DMS53 treated with DMSO at 0.1 percent for 48 hours (cell line): ENCODE results near the gene GGACT.
"Not testable (repeated sequence)": the region's sequence is repeated elsewhere in the genome, so short reads cannot be mapped to it uniquely, and the experiment has no call there.

ENCODE experiments used
- DNase-seq: peaks from one replicate; lab custom pipeline; 2025; ENCODE audit not compliant: unreplicated experiment; lab: John Stamatoyannopoulos, UW

GGACT gene

DNA sequence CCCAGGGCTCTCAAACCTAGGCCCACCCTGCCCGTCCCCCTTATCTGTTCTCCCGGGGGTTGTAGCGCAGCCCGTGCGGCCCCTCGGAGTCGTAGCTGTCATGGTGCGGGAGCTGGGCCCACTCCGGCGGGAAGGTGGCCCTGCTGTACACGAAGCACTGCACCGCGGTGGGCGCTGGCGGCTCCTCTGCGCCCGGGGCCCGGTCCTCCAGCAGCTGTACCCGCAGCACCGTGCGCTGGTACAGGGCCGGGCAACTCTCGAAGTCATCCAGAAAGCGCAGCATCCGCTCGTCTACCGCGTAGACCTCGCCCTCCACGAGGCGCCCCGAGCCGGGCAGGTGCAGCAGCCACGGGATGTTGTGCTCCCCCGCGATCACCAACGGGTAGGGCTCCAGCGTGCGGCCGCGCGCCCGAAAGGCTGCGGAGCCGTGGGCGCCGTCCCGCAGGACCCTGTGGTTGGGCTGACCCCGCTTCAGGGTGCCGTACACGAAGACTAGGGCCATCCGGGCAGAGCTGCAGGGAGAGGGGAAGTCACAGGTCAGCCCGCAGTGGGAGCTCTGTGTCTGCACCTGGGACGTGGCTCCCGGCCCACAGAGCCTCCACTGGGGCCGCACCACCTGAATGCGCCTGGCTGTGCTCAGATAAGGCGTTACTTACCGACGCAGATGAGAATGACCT lies 56.4 kb downstream of the GGACT start:
- DNase-seq = no peak

DNA sequence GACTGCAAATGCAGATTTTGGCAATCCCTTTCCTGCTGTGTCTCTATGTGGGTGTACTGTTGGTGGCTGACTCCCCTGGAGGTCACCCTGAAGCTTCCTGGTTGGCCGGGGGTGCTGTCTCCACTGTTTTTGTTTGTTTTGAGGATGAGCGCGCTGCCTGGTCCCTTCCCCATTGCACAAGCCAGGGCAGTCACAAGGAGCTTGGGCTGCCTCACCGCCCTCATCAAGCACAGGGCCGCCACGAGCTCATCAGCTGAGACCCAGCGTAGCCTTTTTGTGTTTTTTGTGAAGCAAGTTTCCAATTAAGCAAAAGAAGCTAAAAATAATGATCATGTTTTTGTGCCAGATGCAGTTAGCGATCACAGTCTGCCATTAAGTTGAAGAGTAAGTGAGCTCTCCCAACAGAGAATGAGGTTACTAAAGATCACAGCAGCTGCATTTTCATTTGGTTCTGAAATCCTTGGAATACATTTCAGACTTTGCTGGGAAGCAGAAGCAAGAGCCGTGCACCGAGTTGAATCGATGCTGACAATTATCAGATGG lies 57.8 kb downstream of the GGACT start:
- no peak for DNase-seq

DNA sequence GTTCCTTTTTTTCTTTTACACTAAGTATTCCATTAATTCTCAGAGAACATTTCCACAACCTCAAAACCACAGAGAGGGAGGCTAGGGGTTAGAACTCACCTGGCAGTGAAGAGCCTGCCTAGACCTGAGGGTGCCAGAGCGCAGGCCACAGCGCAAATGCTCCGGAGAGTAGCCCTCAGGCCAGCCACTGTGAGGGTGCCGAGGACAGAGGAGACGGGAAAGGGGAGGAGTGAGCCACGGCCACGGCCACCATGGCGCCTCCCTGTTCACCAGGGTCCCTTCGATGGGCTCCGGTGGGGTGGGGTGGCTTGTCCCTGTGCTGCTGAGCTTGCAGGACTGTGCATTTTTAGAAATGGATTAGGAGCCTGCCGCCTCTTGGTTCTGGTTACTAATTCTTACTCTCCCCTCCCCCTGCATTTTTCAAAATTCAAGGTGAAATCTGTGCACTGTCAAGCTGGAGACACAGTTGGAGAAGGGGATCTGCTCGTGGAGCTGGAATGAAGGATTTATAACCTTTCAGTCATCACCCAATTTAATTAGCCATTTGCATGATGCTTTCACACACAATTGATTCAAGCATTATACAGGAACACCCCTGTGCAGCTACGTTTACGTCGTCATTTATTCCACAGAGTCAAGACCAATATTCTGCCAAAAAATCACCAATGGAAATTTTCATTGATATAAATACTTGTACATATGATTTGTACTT lies 58.8 kb downstream of the GGACT start:
- DNase-seq = no peak

DNA sequence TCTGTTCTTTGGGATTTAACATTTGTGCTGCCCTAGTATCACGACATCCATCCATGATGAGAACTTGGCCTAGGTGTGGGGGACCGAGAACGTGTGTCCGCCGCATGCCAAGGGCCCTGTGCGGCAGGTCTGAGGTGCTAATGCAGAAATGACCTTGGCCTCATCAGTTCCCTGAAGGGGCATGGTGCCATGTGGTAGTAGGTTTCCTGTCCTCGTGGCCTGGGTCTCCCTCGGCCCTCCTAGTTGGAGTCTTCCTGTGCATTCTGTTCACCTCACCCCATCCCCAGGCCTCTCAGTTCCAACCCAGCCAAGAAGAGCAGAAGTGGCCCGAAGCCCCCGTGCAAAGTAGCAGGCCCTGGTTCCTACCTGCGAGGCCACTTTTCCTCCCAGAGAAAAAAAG lies 59.8 kb downstream of the GGACT start:
- DNase-seq = no peak

DNA sequence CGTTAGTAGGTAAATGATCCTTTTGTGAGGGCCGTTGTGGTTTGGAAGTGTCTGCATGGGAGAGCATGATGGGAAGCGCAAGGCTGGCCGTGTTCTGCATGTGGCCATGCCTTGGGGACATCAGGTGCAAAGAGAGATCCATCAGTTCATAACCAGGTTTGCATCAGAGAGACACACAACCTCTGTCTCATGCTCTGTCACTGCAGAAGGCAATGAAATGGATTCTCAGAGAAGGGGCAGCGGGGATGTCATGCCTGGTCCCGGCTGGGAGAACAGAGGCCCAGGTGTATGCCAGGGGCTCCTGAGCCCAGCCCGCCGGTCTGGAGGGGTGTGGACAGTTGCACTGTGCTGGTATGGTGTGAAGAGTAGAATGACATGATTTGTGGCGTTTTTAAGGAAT lies 60.2 kb downstream of the GGACT start:
- DNase-seq = no peak

DNA sequence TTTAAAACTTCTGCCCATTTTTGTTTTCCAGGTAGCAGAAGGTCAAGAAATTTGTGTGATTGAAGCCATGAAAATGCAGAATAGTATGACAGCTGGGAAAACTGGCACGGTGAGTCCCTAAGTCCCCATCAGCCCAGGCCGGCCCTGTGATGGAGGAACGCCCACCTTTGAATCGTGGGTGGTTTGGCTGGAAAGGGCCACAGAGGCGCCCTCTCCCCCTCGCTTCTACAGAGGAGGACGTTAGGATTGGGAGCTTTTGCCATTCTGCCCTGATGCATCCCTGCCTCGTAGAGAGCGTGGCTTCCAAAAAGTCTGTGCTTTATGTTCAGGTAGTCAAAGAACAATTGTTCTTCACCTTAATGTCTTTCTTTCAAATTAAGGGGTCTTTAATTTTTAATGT lies 60.9 kb downstream of the GGACT start:
- DNase-seq = no peak

DNA sequence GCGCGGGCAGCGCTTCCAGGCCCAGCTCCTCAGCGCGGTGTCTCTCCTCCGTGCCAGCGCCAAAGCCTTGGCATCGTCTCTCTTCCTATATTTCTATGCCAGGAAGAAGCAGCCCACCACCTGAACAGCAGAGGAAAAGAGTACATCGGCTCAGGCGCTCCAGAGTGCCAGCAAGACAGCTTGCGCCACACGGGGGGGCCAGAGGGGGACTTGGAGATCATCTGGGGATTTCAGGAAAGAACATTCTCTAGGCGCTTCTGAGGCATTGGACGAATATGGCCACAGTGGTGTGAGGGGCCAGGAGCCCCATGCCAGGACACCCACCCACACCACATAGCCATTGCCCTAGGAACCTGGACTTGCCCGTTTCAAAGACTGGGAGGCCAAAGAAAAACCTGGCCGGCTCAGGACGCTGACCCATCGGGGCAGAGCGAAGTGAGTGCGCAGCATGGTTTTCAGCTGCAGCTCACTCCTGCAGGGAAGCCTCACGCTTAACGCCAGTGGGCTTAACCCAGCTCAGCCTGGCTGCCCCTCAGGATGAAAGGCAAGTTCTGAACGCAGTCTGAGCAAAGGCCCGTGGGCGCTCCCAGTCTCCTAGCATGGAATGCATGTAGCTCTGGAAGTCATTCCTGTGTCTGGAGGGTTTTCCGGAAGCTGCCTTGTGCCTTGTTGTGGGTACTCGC lies 62.1 kb downstream of the GGACT start:
- no peak for DNase-seq

DNA sequence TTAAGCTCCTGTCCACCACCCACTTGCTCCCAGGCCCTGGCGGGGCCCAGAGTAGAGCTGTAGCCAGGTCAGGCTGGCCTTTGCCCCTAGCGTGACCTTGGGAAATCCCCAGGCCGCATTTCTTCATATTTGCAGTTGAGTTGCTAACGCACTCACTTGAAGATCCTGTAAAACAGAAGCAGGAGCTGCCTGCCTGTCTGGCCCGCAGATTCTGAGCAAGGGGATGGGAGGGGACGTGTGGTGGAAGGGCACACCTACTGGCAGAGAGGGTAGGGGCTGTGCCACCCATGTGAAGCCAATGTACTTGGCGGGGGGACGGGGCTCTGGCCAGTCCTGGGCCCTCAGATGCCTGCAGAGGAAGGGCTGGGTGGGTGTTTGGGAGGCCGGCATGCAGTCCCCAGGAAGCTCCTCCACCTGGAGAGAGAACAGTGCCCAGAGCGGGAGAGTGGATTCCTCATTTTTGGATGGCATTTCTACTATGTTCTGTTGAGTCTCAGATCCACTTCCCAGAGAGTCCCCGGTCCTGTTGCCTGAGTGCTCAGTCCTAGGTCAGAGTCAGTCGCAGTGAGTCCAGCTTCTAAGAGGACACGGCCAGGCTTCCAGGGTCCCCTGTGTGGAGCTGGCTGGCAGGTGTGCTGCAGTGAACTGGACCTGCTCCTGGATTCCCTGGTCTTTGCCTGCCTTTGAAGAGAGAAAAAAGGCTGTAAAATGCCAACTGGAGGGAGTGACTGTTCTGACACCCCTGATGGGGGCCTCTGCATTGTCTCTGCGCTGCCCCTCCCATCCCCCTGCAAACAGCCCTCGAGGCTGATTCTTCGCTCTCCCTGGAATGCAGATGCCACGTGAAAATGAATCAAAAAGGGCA lies 62.9 kb downstream of the GGACT start:
- DNase-seq = no peak

DNA sequence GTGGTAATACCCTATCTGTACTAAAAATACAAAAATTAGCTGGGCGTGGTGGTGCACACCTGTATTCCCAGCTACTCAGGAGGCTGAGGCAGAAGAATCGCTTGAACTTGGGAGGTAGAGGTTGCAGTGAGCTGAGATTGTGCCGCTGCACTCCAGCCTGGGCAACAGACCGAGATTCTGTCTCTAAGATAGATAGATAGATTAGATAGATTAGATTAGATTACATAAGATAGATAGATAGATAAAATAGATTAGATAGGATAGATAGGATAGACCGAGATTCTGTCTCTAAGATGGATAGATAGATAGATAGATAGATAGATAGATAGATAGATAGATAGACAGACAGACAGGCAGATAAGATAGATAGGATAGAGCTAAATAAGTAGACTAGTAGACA lies 63.9 kb downstream of the GGACT start:
- DNase-seq = not testable (repeated sequence)

DNA sequence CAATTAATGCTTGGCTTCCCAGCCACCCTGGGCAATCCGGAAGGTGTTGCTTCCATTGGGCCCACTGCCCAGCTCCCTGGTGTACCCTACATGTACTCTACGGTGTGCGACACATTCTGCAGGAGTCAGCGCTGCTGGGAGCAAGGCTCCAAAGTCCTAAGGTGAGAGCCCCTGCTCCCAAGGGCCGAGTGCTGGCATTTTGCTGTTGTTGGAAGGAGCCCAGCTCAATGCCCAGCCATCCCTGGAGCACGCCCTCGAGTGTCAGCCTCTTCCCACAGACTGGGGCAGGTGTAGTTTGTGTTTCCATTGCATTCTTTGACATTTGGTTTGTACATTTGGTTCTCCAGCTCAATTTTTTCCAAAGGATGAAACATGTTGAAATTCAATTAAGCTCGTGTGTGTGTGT lies 64.6 kb downstream of the GGACT start:
- no peak for DNase-seq

DNA sequence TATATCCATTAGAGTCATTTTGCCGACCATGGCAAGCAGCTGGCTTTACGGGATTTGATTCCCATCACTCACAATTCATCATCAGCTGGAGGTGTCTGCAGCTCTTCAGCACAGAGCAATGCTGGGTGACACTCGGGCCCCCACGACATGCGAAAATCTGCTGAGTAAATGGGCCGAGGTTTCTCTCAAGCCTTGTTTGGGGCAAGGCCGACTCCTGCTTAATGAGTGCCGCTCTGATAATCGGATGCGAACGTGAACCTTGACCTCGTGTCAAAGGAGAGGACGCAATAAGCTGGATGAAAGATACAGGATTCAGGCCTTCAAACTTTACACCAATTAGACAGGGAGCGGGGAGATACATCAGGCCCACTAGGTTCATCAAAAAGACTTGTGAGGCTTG lies 65.2 kb downstream of the GGACT start:
- DNase-seq = no peak

DNA sequence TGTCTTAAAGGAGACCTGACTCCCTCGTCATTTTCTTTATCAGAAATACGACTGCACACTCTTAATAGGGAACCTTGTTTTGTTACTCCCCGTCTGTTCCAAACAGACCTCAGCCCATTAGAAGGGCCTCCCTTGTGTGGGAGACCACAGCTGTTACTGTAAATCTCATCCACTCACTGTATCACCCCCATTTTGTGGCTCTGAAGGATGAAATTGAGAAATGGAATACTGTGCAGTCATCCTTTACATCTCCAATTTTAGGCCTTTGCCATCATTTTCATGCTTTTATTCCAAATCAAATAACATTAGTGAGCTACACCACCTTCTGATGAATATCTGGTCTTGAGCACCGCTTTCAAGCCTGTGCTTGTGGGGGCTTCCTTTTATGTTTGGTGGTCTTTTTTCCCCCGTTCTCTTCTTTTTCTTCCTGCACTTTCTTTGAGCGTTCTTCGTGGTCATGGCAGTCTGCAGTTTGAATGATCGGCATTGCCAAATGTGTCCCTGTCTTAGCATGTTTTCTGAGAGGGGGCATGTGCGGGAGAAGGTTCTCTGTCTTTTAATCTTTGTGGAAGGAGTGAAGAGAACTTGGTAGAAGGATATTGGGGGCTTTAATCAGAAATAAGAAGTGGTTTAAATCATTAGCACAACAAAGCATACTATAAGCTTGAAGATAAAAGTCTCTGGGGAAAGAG lies 65.8 kb downstream of the GGACT start:
- no peak for DNase-seq

DNA sequence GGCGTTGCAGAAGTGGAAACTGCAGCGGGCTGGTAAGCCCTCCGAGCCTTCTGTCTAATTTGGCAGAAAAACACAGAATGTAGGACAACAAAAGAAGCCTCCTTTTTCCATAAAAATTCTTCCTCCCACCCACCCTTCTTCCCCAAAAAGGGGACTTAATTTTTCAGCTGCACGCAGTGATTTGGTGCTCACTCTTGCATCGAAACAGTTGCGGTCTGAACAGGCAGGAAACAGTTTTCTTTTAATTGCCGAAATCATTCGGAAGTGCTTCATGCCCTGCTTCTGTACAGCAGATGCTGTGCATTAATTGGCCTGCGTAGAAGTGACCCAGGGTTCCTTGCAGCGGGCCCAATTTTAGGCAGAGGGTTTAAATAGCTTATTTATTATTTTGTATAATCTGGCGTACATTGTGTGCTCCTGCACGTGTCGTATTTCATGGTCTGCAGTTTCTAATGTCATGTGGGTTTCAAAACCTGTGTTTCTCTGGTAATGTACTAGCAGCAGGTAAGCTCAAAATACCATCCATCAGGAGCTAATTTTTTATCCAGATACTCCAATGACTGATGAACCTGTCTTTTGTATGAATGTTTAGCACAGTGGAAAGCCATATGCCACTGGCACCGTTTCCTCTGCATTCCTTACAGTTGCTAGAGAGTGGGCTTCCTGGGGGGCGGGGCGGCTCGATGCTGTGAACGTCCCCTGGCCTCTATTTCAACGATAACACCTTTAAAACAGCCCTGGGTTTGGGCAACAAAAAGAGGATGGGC lies 66.6 kb downstream of the GGACT start:
- DNase-seq = no peak

DNA sequence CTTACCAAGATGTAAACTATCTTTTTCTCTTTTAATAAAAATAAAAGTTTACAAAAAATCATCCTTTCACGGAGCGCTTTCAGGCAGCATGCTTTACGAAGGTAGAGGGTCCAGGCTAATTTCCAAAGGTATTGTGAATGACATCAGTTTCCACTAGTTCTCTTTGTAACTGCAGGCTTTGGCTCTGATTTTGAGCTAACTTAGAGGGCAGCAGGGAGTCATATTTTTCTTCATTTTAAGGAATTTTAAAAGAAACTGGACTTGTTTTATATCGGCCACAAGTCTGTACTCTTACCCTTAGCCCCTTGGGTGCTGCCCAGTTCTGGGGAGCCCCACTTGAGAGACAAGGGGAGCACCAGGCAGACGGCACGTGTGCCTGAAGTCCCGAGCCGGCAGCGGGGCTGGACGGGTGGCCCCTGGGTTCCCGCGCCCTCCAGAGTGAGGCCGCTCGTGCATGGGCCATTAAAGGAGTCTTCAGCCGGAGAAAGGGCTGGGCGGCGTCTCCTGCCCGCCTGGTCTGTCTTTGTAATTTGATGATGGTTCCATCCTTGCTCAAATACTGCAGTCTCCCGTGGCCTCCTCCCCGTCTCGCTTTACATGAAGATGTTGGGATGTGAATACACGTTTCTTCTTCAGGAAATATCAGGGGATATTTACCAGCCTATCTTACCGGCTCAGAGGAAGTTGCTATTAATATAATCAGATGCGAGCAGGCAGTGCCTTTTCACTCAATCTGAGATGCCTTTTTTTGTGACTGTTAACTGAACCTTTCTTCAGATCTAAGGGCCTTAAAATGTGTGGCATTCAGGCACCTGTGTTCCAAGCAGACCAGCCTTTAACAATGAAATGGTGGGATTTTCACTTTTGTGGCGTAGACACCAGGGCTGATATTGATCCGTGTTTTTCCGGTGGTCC lies 67.4 kb downstream of the GGACT start:
- no peak for DNase-seq

DNA sequence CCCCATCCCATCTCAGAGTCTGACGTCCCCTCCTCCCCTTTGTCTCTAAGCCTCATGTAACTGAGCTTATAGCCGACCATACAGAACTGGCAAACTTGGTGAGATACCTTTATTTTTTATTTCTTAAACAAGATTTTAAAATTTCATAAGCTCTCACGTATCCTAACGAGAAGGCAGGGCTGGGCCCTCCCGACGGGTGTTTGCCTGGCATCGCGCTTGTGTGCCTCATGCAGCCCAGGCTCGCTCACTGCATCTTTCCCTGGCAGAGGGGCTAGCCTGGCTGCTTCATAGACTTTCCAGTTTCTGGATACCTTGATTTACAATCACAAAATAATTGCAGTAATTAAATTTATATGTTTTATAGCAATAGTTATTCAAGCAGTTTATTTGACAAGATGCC lies 69.0 kb downstream of the GGACT start:
- no peak for DNase-seq

DNA sequence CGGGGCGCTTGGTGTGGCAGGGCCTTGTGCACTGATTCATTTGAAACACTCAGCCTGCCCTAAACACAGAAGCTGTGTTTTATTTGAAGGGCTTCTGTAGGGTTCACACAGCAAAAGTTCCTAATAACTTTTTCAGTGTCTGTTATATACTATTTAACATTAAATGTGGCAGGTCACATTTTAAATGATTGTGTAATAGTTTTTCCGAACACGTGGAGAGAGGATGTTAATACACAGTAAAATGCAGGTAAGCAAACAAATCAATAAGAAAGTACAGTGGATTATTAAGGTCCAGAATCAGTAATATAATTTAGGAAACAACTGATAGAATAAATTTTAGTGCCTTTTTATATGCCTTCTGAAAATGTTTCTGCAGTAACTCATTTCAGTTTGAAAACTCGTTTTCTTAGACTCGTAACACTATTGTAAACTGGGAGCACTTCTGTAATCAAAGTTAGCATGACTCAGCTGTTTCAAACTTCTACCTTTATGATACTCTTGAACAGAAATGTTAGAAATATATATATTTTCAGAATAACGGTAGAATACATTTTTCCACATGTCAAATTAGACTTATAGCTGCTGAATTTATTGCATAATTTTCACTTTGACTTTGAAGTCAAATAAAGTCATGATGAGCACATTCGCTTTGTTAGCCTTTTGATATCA lies 70.1 kb downstream of the GGACT start:
- no peak for DNase-seq

DNA sequence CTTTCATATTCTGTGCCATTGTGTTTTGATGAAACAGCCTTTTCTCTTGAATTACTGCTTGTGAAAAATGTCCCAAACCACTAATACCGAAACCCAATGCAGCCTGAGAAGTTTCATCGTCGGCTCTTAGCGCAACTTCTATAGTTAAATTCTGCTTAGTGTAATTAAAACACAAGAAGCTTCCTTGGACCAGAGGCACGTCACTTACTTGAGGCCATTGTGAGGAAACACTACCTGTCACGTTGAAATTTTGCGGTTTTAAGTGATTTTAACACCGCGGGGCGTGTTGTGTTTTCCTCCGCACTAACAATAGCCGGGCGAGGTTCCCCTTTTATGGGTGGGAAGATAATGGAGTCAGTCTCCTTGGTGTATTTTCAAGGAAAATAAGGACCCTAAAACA lies 70.9 kb downstream of the GGACT start:
- no peak for DNase-seq

DNA sequence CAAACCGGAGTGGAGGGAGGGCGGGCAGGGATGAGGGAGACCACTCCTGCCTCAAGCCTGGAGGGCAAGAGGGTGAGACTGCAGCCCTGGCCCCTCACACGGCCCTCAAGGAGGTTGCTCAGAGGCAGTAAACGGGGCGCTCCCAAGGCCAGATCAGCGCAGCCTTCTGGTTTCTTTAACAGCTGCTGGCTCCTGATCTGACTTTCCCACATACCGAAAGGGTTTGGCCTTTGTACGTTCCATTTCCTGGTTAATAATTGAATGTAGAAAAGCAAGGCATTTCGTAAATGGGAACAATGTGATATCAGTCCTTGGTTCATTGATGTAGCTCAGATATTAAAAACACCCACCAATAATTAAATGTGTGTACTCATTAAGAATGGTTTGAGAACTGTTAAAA lies 71.5 kb downstream of the GGACT start:
- no peak for DNase-seq
